Measurements from ENCODE around the gene CSF3R. TPM values are rescaled to one million over a fixed set of nuclear protein-coding genes. Genes with fewer than 3 reads are reported as not detected.

CSF3R gene
- total RNA-seq, 1 donor from 2014 or later = 3.1 TPM

DNA sequence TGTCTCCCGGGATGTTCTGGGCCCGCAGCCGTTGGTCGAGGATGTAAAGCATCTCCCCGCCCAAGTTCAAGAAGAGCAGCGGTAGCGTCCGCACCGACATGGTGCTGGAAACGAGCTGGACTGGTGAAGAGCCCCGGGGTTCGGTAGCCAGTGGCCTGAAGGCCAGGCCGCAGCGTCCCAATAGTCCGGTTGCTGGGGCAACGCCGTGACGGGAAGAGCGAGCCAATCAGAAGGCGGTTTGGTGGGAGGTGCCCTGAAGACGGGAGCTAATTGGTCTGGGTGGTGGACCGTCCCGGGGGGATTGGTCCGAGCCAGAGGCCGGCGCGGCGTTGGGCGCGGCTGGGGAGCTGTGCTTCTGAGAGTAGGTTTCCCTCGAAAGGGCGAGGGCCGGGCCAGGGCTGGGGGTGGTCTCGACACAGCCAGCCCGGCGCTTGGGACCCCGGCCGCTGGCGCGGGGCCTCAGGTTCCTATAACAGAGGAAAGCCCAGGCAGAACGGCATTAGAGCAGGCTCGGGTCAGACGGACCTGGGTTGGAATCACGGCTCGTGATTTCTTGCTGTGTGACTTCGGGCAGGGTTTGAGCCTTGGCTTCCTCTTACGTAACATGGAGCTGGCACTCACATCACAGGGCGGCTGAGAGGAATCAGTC, 32.3 kb downstream of the CSF3R start, which contains the start of gene OSCP1:
Gene OSCP1 (minus strand): TSS at position 182 of the 649 bp plus-strand sequence. CDS start 82 bp downstream, at position 100.
- Histone ChIP-seq H3K4me1 (peaks cover 3 to 8% of the 10 kb centered on the region in 2 donors), H3K36me3 (peaks cover 4 to 7% of the 10 kb centered on the region in 2 donors), H3K4me3 (peak within 1 kb of the TSS; percentile 55 to 82), H3K27me3 (no peaks in the 10 kb centered on the region), H3K9me3 (no peaks in the 10 kb centered on the region), H3K27ac (peak within 1 kb of the TSS; percentile 95 to 97)
- peak; percentile 75 to 97 for DNase-seq (ENCODE audit: low spot score in 2 of 2)
- intact Hi-C loops (cut with DNase I) = loop anchor here (2.0 to 10.0 kb wide), 4 partner anchors 14 to 1564 kb away; partner anchors contain the start of genes LSM10, MRPS15, PSMB2 and UTP11
- TF ChIP-seq, protein P1, sequence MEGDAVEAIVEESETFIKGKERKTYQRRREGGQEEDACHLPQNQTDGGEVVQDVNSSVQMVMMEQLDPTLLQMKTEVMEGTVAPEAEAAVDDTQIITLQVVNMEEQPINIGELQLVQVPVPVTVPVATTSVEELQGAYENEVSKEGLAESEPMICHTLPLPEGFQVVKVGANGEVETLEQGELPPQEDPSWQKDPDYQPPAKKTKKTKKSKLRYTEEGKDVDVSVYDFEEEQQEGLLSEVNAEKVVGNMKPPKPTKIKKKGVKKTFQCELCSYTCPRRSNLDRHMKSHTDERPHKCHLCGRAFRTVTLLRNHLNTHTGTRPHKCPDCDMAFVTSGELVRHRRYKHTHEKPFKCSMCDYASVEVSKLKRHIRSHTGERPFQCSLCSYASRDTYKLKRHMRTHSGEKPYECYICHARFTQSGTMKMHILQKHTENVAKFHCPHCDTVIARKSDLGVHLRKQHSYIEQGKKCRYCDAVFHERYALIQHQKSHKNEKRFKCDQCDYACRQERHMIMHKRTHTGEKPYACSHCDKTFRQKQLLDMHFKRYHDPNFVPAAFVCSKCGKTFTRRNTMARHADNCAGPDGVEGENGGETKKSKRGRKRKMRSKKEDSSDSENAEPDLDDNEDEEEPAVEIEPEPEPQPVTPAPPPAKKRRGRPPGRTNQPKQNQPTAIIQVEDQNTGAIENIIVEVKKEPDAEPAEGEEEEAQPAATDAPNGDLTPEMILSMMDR (IDR thresholded peaks at IDR 0.05) = no peak

DNA sequence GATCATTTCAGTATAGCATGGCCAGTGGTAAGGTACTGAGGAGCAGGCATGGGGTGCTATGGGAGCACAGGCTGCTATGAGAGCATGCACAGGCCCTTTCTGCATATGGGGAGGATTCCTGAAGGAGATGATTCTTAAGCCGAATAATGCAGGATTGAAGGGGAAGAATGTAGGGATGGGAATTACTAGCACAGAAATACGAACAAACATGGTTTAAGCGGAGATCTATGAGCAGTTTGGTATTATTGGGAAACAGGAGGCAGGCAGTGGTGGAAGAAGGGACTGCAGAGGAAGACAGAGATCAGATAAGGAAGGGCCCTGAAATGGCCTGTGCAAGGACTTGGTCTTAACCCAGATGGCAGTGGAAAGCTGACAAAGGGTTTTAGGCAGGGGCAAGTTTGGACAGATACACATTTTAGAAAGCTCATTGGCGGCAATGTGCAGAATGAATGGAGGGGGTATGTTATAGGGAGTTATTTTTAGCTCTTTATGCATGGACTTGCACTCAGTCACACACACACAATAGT, 34.1 kb downstream of the CSF3R start:
- TF ChIP-seq, protein P1 (IDR thresholded peaks at IDR 0.05) = no peak
- H3K4me3 ChIP-seq = no peak overlapping the region
- DNase-seq (ENCODE audit: low spot score in 2 of 2) = no peak
- no peak overlapping the region for H3K27ac ChIP-seq
- peaks cover 3 to 8% of the 10 kb centered on the region in 2 donors for H3K4me1 ChIP-seq
- H3K27me3 ChIP-seq = no peaks in the 10 kb centered on the region
- no peaks in the 10 kb centered on the region for H3K9me3 ChIP-seq
- intact Hi-C loops (cut with DNase I) = no loop called here
- H3K36me3 ChIP-seq = no peaks in the 10 kb centered on the region

DNA sequence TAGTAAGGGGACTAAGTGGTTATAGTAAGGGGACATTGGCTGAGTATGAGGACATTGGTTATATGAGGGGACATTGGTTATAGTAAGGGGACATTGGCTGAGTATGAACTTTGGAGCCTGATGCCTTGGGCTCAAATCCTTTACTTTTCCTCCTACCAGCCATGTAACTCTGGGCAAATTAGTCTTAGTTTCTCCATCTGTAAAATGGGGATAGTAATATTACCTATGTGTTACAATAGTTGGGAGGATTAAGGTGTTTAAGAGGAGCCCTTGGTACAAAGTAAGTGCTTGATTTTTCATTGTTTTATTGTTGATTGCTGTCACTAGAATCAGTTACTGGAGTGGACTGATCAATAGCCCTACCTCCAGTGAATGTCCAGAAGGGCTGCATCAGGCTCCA, 35.3 kb downstream of the CSF3R start:
- Histone ChIP-seq H3K4me1 (peaks cover 3 to 8% of the 10 kb centered on the region in 2 donors), H3K27me3 (no peaks in the 10 kb centered on the region), H3K4me3 (no peak overlapping the region), H3K27ac (no peak overlapping the region), H3K36me3 (no peaks in the 10 kb centered on the region), H3K9me3 (no peaks in the 10 kb centered on the region)
- intact Hi-C loops (cut with DNase I) = no loop called here
- DNase-seq (ENCODE audit: low spot score in 2 of 2) = no peak
- TF ChIP-seq, protein P1 (IDR thresholded peaks at IDR 0.05) = no peak

DNA sequence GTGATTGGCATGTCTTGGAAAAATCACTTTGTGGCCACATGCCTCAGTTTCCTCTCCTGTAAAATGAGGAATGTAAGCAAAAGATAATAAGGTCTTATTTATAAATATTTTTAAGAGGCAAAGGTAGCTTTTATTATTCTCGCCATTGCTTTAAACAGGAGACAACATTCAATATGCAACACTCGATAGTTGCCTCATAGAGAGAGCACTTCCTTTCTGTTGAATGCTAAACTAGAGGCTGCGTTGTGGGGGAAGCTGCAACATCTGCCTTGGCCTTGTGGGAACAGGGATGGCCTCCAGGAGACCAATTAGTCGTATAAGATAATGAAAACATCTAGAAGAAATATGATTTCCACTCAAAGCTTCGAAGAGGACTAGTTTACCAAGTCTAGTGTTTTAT, 36.0 kb downstream of the CSF3R start:
- Histone ChIP-seq H3K27ac (no peak overlapping the region), H3K9me3 (no peaks in the 10 kb centered on the region), H3K27me3 (no peaks in the 10 kb centered on the region), H3K4me3 (no peak overlapping the region), H3K4me1 (peaks cover 3 to 8% of the 10 kb centered on the region in 2 donors), H3K36me3 (no peaks in the 10 kb centered on the region)
- intact Hi-C loops (cut with DNase I) = no loop called here
- no peak for DNase-seq (ENCODE audit: low spot score in 2 of 2)
- TF ChIP-seq, protein P1 (IDR thresholded peaks at IDR 0.05) = no peak

DNA sequence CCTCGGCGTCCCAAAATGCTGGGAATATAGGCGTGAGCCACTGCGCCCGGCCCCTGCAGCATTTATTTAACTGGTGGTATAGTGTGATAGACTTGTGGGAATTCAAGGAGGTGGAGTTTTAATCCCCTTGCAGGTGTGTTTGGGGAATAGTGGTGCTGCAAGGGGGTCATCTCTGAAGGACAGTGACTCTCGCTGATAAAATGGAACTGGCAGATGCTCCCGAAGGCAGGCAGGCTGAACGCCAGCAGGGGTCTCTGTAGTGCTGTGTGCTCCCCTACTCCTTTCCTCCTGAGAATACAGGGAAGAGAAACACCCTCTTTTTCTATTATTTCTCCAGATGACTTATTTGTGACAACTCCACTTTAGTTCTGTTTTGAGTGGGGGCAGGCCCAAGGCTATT, 36.4 kb downstream of the CSF3R start:
- intact Hi-C loops (cut with DNase I) = no loop called here
- no peaks in the 10 kb centered on the region for H3K36me3 ChIP-seq
- no peak overlapping the region for H3K27ac ChIP-seq
- TF ChIP-seq, protein P1 (IDR thresholded peaks at IDR 0.05) = no peak
- no peak for DNase-seq (ENCODE audit: low spot score in 2 of 2)
- H3K27me3 ChIP-seq = no peaks in the 10 kb centered on the region
- no peak overlapping the region for H3K4me3 ChIP-seq
- peaks cover 3 to 8% of the 10 kb centered on the region in 2 donors for H3K4me1 ChIP-seq
- no peaks in the 10 kb centered on the region for H3K9me3 ChIP-seq

Measured in ascending aorta (tissue), 2 donors.